Epithelial cell of esophagus (primary cell): ENCODE results near the gene SEMA7A.
"Not testable (repeated sequence)": the region's sequence is repeated elsewhere in the genome, so short reads cannot be mapped to it uniquely, and the experiment has no call there.

Source experiments
- DNase-seq: peaks from one replicate; pipeline ENCODE4 v3.0.0; 2010; ENCODE audit warnings: low read depth
- H3K4me3 ChIP-seq: 2 replicates; pipeline ENCODE4 v1.5.1; 2011; ENCODE audit warnings: mild to moderate bottlenecking, low read length, control low read depth
- CTCF ChIP-seq: IDR thresholded peaks from 2 replicates; pipeline ENCODE4 v1.5.1; 2011; ENCODE audit warnings: low read depth, mild to moderate bottlenecking, low read length, control low read depth, inconsistent platforms; ENCODE audit not compliant: insufficient read depth; ENCODE audit errors: missing control alignments

Gene SEMA7A

GRCh38 chr15:74458473-74458872 lies 24.7 kb upstream of the SEMA7A start:
- DNase-seq: no peak
- TF ChIP-seq CTCF: no peak

GRCh38 chr15:74457036-74457435 lies 23.3 kb upstream of the SEMA7A start:
- DNase-seq, H3K4me3 ChIP-seq: not testable (repeated sequence)

More at GRCh38 chr15:74458473-74458872, 24.7 kb upstream of the SEMA7A start:
- H3K4me3 ChIP-seq: no peak overlapping the region

GRCh38 chr15:74454764-74455500 lies 21.2 kb upstream of the SEMA7A start:
- no peak for TF ChIP-seq CTCF
- no peak overlapping the region for H3K4me3 ChIP-seq
- no peak for DNase-seq

- no peak for TF ChIP-seq CTCF
- no peak for DNase-seq
- H3K4me3 ChIP-seq: no peak overlapping the region
These were observed 20.4 kb upstream of the SEMA7A start for GRCh38 chr15:74453925-74454763.

GRCh38 chr15:74451861-74452835 lies 18.4 kb upstream of the SEMA7A start:
- no peak for DNase-seq
- no peak for TF ChIP-seq CTCF
- no peak overlapping the region for H3K4me3 ChIP-seq

- H3K4me3 ChIP-seq: no peak overlapping the region
- no peak for DNase-seq
- no peak for TF ChIP-seq CTCF
These were observed 17.6 kb upstream of the SEMA7A start for GRCh38 chr15:74451322-74451721.
